HEK293T (cell line): ENCODE results near the gene MEIS1.

Experiments used
- CTCF ChIA-PET: fragments of 350-600 bp; formaldehyde crosslinking; extraction: SDS; loops from one replicate; lab custom pipeline; 2021; ENCODE audit warnings: antibody characterized with exemption, inconsistent platforms; lab: Yijun Ruan, JAX
- POLR2A ChIA-PET: fragments of 350-600 bp; formaldehyde crosslinking; extraction: SDS; loops from one replicate; lab custom pipeline; 2020; ENCODE audit warnings: antibody characterized with exemption, inconsistent platforms; lab: Yijun Ruan, JAX
- DNase-seq: peaks from one replicate; pipeline ENCODE4 v3.0.0; 2012; ENCODE audit warnings: mixed read lengths; ENCODE audit errors: extremely low spot score
- ARNT ChIP-seq: fragments of 450-650 bp; IDR thresholded peaks from 2 replicates; pipeline ENCODE4 v1.6.1; 2017; ENCODE audit warnings: mild to moderate bottlenecking
- BHLHE40 ChIP-seq: fragments of 450-650 bp; IDR thresholded peaks from 2 replicates; pipeline ENCODE4 v1.6.1; 2016; ENCODE audit warnings: mild to moderate bottlenecking, moderate library complexity, borderline replicate concordance
- CTBP1 ChIP-seq: fragments of 450-650 bp; IDR thresholded peaks from 2 replicates; pipeline ENCODE4 v1.6.1; 2016; ENCODE audit warnings: borderline replicate concordance
- ELF4 ChIP-seq: fragments of 450-650 bp; IDR thresholded peaks from 2 replicates; pipeline ENCODE4 v1.6.1; 2017; ENCODE audit warnings: antibody characterized with exemption
- FOXA1 ChIP-seq: fragments of 450-650 bp; IDR thresholded peaks from 2 replicates; pipeline ENCODE4 v1.6.1; 2016; ENCODE audit warnings: mild to moderate bottlenecking
- FOXK2 ChIP-seq: fragments of 450-650 bp; IDR thresholded peaks from 2 replicates; pipeline ENCODE4 v1.6.1; 2016; ENCODE audit warnings: mild to moderate bottlenecking
- FOXM1 ChIP-seq: fragments of 450-650 bp; IDR thresholded peaks from 2 replicates; pipeline ENCODE4 v1.6.1; 2017; ENCODE audit warnings: mild to moderate bottlenecking, borderline replicate concordance
- HDGF ChIP-seq: fragments of 450-650 bp; IDR thresholded peaks from 2 replicates; pipeline ENCODE4 v1.6.1; 2017; ENCODE audit warnings: antibody characterized with exemption, borderline replicate concordance
- L3MBTL2 ChIP-seq: fragments of 450-650 bp; conservative IDR thresholded peaks from 2 replicates; pipeline ENCODE4 v1.6.1; 2016; ENCODE audit warnings: mild to moderate bottlenecking
- LEF1 ChIP-seq: fragments of 450-650 bp; IDR thresholded peaks from 2 replicates; pipeline ENCODE4 v1.6.1; 2017; ENCODE audit warnings: mild to moderate bottlenecking, borderline replicate concordance
- NFRKB ChIP-seq: fragments of 450-650 bp; IDR thresholded peaks from 2 replicates; pipeline ENCODE4 v1.6.1; 2016; ENCODE audit warnings: mild to moderate bottlenecking, moderate library complexity
- PKNOX1 ChIP-seq: fragments of 450-650 bp; IDR thresholded peaks from 2 replicates; pipeline ENCODE4 v1.6.1; 2016
- SP1 ChIP-seq: fragments of 450-650 bp; IDR thresholded peaks from 2 replicates; pipeline ENCODE4 v1.6.1; 2017
- SUZ12 ChIP-seq: fragments of 450-650 bp; IDR thresholded peaks from 2 replicates; pipeline ENCODE4 v1.6.1; 2016; ENCODE audit warnings: mild to moderate bottlenecking
- TARDBP ChIP-seq: fragments of 450-650 bp; IDR thresholded peaks from 2 replicates; pipeline ENCODE4 v1.6.1; 2016
- ZNF384 ChIP-seq: fragments of 450-650 bp; IDR thresholded peaks from 2 replicates; pipeline ENCODE4 v1.6.1; 2016

MEIS1 gene

GRCh38 chr2:66488946-66489345 lies 54.0 kb downstream of the MEIS1 start:
- DNase-seq, result no peak
- POLR2A ChIA-PET, result no interaction called here
- CTCF ChIA-PET, result no interaction called here
- no peak for TF ChIP-seq FOXA1
- no peak for TF ChIP-seq NFRKB

GRCh38 chr2:66489436-66489835 lies 54.5 kb downstream of the MEIS1 start:
- TF ChIP-seq ARNT, result no peak
- no peak for TF ChIP-seq LEF1
- no peak for TF ChIP-seq FOXK2
- no peak for TF ChIP-seq NFRKB
- no peak for TF ChIP-seq FOXM1
- TF ChIP-seq ELF4, result no peak
- no peak for TF ChIP-seq TARDBP
- no peak for TF ChIP-seq HDGF
- TF ChIP-seq PKNOX1, result no peak
- no peak for DNase-seq
- CTCF ChIA-PET, result no interaction called here
- POLR2A ChIA-PET, result no interaction called here

GRCh38 chr2:66490588-66491001 lies 55.7 kb downstream of the MEIS1 start:
- ChIA-PET CTCF (no interaction called here), POLR2A (no interaction called here)
- DNase-seq, result no peak
- TF ChIP-seq FOXA1 (no peak), TARDBP (no peak), PKNOX1 (no peak), ARNT (no peak), LEF1 (no peak), L3MBTL2 (no peak), SP1 (no peak), NFRKB (no peak), BHLHE40 (no peak), SUZ12 (no peak), FOXM1 (no peak), ELF4 (no peak), ZNF384 (no peak), FOXK2 (no peak)

- no peak for DNase-seq
- TF ChIP-seq FOXM1 (no peak), HDGF (no peak), SP1 (no peak), ARNT (no peak), FOXK2 (no peak), SUZ12 (no peak), TARDBP (no peak), BHLHE40 (no peak), LEF1 (no peak), CTBP1 (no peak), ELF4 (no peak), NFRKB (no peak), L3MBTL2 (no peak), ZNF384 (no peak), PKNOX1 (no peak), FOXA1 (no peak)
- ChIA-PET POLR2A (interaction anchor here (1.3 kb wide), 2 partner anchors 32 to 60 kb away, joined by 3 read pairs; no protein-coding TSS in a partner anchor), CTCF (no interaction called here)
Measured at GRCh38 chr2:66494708-66495107, 59.8 kb downstream of the MEIS1 start.

GRCh38 chr2:66495788-66496640 lies 61.1 kb downstream of the MEIS1 start:
- TF ChIP-seq TARDBP (no peak), NFRKB (no peak), SP1 (no peak), FOXK2 (no peak), SUZ12 (no peak), ELF4 (no peak)
- peak; percentile 47 for DNase-seq
- POLR2A ChIA-PET, result interaction anchor here (0.9 to 1.5 kb wide), 2 partner anchors 40 to 62 kb away, joined by 3 to 4 read pairs; no protein-coding TSS in a partner anchor
- CTCF ChIA-PET, result interaction anchor here (0.7 kb wide), 1 partner anchor 28 kb away, joined by 3 read pairs; no protein-coding TSS in a partner anchor

- POLR2A ChIA-PET, result interaction anchor here (1.5 to 4.3 kb wide), 3 partner anchors 63 to 80 kb away, joined by 4 to 25 read pairs (median 4); partner anchors contain the start of gene MEIS1
- TF ChIP-seq HDGF (no peak), CTBP1 (no peak), BHLHE40 (no peak), SUZ12 (no peak), NFRKB (no peak), L3MBTL2 (no peak), PKNOX1 (no peak), LEF1 (no peak), ARNT (no peak), FOXA1 (no peak), FOXK2 (no peak), TARDBP (no peak), SP1 (no peak), FOXM1 (no peak), ELF4 (no peak), ZNF384 (no peak)
- CTCF ChIA-PET, result interaction anchor here (0.7 to 1.8 kb wide), 3 partner anchors 29 to 70 kb away, joined by 3 to 7 read pairs (median 3); no protein-coding TSS in a partner anchor
- no peak for DNase-seq
Measured at GRCh38 chr2:66496670-66497420, 61.9 kb downstream of the MEIS1 start.
